Kidney glomerular epithelial cell (primary cell): Measurements from ENCODE around the gene SEZ6L2.
"Not testable (repeated sequence)": the region's sequence is repeated elsewhere in the genome, so short reads cannot be mapped to it uniquely, and the experiment has no call there.

Source experiments
- DNase-seq: peaks from one replicate; lab custom pipeline; 2025; lab: John Stamatoyannopoulos, UW

SEZ6L2 gene

GRCh38 chr16:29910819-29911675, 11.7 kb upstream of the SEZ6L2 start:
- DNase-seq, result no peak

DNA sequence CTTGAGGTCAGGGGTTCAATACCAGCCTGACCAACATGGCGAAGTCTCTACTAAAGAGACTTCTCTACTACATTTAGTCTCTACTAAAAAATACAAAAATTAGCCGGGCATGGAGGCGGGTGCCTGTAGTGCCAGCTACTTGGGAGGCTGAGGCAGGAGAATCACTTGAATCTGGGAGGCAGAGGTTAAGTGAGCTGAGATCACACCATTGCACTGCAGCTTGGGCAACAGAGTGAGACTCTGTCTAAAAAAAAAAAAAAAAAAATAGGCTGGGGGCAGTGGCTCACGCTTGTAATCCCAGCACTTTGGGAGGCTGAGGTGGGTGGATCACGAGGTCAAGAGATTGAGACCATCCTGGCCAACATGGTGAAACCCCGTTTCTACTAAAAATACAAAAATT, 10.5 kb upstream of the SEZ6L2 start:
- DNase-seq, result not testable (repeated sequence)

DNA sequence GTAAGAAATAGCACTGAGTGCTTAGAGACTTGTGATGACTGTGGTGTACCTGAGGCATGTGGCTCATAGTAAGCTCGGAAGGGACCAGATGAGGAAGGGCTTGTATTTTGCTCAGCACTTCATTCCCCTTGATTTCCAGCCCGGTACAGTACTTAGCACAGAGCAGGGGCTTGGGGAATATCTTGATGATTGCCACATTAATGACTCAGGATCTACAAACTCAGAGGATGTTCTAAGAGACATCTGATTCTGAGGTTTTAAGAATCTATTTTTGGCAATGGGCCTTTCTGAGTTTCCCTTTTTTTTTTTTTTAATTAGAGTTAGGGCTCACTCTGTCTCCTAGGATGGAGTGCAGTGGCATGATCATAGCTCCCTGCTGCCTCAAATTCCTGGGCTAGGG, 10.0 kb upstream of the SEZ6L2 start:
- DNase-seq, result no peak

GRCh38 chr16:29908719-29909220, 9.4 kb upstream of the SEZ6L2 start:
- DNase-seq, result no peak

- DNase-seq, result no peak
Measured at GRCh38 chr16:29907973-29908372, 8.6 kb upstream of the SEZ6L2 start.

GRCh38 chr16:29906520-29907244, 7.3 kb upstream of the SEZ6L2 start:
- DNase-seq, result no peak

GRCh38 chr16:29905668-29906067, 6.3 kb upstream of the SEZ6L2 start:
- DNase-seq, result no peak

DNA sequence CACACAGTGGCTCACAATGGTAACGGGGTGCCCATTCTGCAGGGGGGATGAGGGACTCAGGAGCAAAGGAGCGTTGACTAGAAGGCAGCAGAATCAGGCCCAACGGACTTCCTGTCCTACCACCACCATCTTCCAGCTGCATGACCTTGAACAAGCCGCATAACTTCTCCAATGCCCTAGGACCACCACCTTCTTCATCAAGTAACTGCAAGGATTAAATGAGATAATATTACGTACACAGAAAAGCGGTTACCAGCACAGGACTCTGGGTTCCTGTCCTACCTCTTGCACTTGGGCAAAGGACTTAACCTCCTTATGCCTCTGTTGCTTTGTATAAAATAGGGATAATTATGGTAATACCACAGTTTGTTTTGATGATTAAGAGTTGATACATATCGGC, 5.6 kb upstream of the SEZ6L2 start:
- DNase-seq, result no peak

GRCh38 chr16:29903590-29903989, 4.2 kb upstream of the SEZ6L2 start:
- no peak for DNase-seq

- DNase-seq, result no peak
Measured at GRCh38 chr16:29901607-29901945, 2.2 kb upstream of the SEZ6L2 start.

- no peak for DNase-seq
Measured at GRCh38 chr16:29900888-29901606, 1.7 kb upstream of the SEZ6L2 start.

DNA sequence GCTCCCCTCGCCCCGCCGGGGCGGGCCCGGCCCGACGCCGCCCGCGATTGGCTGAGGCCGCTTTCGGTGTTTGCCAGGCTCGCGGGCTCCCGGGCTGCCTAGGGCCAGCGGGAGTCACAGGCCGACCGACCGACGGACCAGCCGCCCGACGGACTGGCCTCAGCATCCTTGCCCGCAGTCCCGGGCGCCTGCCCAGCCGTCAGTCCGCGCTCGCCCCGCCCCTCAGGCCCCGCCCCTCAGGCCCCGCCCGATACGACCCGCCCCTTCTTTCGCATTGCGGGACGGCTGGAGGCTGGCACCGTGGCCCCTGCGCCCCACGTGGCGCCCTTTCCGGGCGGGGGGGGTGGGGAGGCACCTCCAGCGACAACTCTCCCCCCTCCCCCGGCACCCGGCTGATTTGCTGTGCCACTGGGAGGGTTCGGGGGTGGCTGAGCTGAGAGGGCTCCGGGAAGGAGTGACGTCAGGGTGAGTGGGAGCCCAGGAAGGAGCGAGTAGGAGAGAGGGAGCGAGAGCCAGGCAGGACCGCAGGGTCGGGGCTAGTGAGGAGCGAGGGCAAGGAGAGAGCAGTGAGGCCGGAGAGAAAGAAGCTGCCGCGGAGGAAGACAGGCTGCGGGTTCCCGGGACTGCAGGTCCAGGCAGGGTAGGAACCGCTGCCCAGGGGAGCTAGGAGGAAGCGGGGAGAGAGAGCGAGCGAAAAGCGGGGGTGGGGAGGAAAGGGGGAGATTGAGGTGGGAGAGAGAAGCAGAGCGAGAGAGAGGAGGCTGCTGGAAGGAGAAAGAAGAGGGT, 945 bp upstream of the SEZ6L2 start, which contains the start of gene ASPHD1:
ASPHD1 (plus strand) TSS at position 387 of the 786 bp plus-strand sequence. CDS start 484 bp downstream, outside the sequence.
- peak; percentile 88 for DNase-seq

DNA sequence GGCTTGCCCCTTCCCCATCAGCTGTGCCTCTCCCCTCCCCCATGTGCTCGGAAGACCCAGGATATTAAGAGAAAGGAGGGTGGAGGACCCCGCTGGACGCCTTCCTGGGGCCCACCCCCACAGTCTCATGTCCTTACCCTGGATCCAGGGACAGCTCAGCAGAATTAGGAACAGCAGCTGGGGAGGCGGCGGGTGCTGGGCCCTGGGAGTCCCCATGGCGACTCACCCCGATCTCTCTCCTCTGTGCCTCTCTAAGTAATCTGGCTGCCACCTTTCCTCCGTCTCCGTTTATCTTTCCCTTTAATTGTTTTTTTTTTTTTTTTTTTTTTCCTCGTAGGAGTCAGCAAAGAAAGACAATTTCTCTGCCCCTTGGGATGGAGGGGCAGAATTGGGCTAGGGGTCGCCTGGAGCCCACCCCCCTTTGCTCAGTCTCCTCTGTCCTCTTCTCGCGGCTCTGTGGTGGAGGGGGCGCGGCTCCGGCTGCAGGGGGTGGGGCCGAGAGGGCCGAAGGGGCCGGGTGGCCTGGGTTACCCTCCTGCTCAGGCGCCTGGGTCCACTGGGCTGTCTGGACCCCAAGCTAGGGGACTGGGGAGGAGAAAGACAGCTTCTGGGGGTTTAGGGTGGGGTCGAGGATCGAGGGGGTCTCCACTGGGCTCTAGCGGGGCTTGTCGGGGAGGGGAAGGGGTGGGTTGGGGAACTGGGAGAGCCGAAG, 390 bp downstream of the SEZ6L2 start:
- DNase-seq, result peak; percentile 56

DNA sequence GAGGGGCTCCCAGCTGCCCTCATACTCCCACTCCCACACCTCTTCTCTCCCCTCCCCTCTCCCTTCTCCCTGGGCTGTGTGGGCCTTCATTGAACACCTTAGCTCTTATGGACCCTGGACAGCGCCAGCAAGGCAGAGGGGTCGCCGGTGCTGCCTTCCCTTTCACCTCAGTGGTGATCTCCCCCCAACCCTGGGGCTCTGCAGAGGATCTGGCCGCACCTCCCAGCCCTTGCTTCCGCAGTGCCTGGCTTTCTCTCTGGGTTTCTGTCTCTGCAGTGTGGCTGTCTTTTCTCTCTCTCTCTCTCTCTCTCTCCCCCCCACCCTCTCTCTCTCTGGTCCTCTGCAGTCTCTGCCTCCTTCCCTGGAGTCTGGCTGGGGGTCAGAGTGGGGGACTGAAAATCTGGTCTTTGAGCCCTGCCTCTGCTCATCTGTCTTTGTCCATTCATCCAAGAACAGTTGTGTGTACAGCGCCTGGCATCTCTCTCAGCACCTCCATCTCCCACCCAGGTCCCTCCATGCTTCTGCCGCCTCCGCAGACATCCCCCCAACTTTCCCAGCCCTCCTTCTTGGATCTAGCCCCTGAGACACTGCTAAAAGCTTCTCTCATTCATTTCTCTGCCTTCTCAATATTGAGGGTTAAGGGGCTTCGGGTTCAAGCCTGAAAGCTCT, 1.1 kb downstream of the SEZ6L2 start:
- no peak for DNase-seq

DNA sequence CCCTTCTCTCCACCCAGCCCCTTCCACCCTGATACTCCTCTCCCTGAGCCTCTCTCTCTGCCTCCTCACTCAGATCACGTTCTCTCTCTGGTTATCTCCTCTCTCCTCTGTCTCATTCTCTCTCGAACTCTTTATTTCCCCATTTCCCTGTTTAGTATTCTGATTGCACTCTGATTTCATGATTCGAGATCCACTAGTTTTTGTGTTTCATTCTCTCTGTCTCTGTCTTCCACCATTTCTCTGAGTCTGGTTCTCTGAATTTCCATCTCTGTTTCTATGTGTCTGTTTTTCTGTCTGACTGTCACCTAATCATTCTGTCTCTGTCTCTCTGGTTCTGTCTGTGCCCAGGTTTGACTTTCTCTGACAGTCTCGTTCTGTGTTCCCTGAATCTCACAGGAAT, 2.0 kb downstream of the SEZ6L2 start:
- DNase-seq, result no peak

DNA sequence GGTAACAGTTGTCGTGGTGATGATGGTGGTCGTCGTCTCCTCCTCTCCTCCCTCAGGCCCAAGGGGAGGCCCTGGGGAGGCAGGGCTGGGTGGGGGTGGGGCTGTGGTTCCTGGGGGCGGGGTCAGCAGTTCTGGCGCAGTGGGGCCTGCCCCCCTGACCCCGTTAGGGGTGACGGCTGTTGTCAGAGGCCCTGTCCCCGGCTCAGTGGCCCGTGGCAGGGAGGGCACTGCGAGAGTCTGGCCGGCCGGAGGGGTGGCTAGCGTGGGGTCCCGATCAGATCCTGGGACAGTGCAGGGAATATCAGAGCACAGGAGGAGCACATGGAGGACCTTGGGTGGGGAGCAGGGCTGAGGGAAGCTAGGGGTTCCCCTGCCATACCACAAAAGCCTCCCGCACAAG, 2.5 kb downstream of the SEZ6L2 start:
- no peak for DNase-seq

DNA sequence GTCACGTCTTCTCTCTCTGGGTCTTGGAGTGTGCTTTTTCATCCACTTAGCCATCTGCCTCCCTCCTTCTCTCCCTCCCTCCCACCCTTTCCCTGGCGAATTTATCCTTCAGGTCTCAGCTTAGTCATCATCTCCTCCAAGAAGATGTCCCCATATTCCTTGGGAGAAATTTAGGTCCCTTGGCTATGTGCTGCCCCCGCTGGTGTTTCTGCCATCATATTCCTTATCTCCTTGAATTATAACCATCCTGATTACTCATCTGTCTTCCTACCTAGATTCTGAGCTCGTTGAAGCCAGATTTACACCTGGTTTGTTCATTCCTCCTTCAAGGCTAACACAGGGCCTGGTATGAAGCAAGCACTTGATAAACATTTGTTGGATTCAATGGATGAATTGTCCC, 5.0 kb downstream of the SEZ6L2 start:
- no peak for DNase-seq

GRCh38 chr16:29893553-29893952, 5.8 kb downstream of the SEZ6L2 start:
- no peak for DNase-seq

DNA sequence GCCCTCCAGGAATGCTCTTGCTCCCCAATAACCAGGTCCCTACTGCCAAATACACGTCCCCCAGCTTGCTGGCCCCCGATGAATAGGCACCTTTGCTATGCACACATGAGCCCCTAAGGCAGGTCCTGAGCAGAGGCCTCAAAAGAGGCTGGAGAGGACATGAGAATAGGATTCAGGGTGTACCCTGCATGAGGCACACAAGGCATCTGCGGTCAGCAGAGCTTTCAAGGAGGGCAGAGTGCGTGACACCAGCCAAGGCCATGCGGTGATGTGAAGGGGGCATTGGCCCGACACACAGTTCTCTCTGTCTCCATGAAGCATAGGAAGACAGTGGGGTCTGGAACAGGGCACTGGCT, 6.9 kb downstream of the SEZ6L2 start:
- DNase-seq, result no peak
